Right lobe of liver (tissue), 6 donors: Measurements from ENCODE around the gene TMTC4. TPM values are rescaled to one million over a fixed set of nuclear protein-coding genes. Genes with fewer than 3 reads are reported as not detected.

Source experiments
- ATAC-seq, 4 donors: fragments of 200-7000 bp; cut with Tn5 transposase; one replicate each; pipeline ENCODE4 v1.9.1; 2020; ENCODE audit warnings: mild to moderate bottlenecking in 4 of 4, moderate library complexity in 4 of 4
- DNase-seq, 3 donors: peaks; one replicate each; pipeline ENCODE4 v3.0.0-alpha.2; 2020
- H3K27ac ChIP-seq, 3 donors: fragments of 200-600 bp; one replicate each; pipeline ENCODE4 v1.8.0; 2022
- H3K27me3 ChIP-seq, 2 donors: fragments of 200-600 bp; one replicate each; pipeline ENCODE4 v1.8.0; 2022
- H3K36me3 ChIP-seq, 4 donors: fragments of 200-600 bp; sonication (generic) in 1 of 4; one replicate each; pipeline versions ENCODE4 v1.5.1 to v1.8.0; 2017 to 2022; ENCODE audit warnings: control low read depth in 1 of 4
- H3K4me1 ChIP-seq, 4 donors: fragments of 200-600 bp; sonication (generic) in 1 of 4; one replicate each; pipeline versions ENCODE4 v1.5.1 to v1.8.0; 2017 to 2022; ENCODE audit warnings: control low read depth in 1 of 4
- H3K4me3 ChIP-seq, 3 donors: fragments of 200-600 bp; one replicate each; pipeline ENCODE4 v1.8.0; 2022
- H3K9me3 ChIP-seq, 4 donors: fragments of 200-600 bp; sonication (generic) in 1 of 4; one replicate each; pipeline versions ENCODE4 v1.5.1 to v1.8.0; 2017 to 2022; ENCODE audit warnings: control low read depth in 1 of 4
- POLR2A ChIP-seq: fragments of 450-650 bp; IDR thresholded peaks from one replicate; pipeline ENCODE4 v1.6.1; 2017; ENCODE audit warnings: antibody characterized with exemption, mild to moderate bottlenecking
- WGBS: methylation state at CpG from one replicate; pipeline ENCODE4 v1.1.6; 2018; ENCODE audit warnings: low coverage, low lambda C conversion rate; ENCODE audit not compliant: insufficient coverage; ENCODE audit errors: missing lambda C conversion rate; 5-methylcytosine and 5-hydroxymethylcytosine counted together
- intact Hi-C, 2 donors: fragments of 100-400 bp; cut with DNase I; formaldehyde crosslinking; loops; one replicate each; pipeline versions ENCODE4 v1.11.2 to v1.14.1; 2022
- total RNA-seq, 6 experiments: library from RNA; depleted of rRNA in 2 of 6; stranded (reverse); fragments of >200 nt in 2 of 6; fragmentation: NEBNext Ultra II Directional in 3 of 6; extraction: Animal tissue kit (Norgen Biotek cat#: 25700) in 3 of 6; gene quantifications; one replicate each; pipeline versions ENCODE4 v1.1.0 to v1.2.4, GENCODE V29; 2016 to 2023
- TF ChIP-seq, protein P1 (sequence below), 4 donors: fragments of 200-600 bp in 3 of 4; fragments of 450-650 bp in 1 of 4; IDR thresholded peaks; one replicate each; pipeline versions ENCODE4 v1.5.1 to v1.8.0; 2016 to 2022; ENCODE audit warnings: antibody characterized with exemption in 4 of 4, mild to moderate bottlenecking in 2 of 4
- donor health status: DM: no; HTN: yes; CAD: no.
- donor health status: DM: no; HTN: no; CAD: no.
- donor health status: DM: no; HTN: no; CAD: no.
- donor health status: DM: no; HTN: yes; CAD: no.
- donor health status: DM: no; HTN: yes; CAD: no.

TMTC4 gene
- total RNA-seq, 6 experiments from 2014 or later, result 10.7 to 17.9 (median 14.1) TPM

GRCh38 chr13:100573121-100573520 is 101.5 kb downstream of the TMTC4 start:
- H3K4me1 ChIP-seq, result peaks cover 0 to 5% (median 0%) of the 10 kb centered on the region in 4 donors
- H3K36me3 ChIP-seq, result no peaks in the 10 kb centered on the region
- WGBS, result 16% methylated on average over 2 of the region's 2 CpGs
- TF ChIP-seq POLR2A, result no peak
- TF ChIP-seq, protein P1, sequence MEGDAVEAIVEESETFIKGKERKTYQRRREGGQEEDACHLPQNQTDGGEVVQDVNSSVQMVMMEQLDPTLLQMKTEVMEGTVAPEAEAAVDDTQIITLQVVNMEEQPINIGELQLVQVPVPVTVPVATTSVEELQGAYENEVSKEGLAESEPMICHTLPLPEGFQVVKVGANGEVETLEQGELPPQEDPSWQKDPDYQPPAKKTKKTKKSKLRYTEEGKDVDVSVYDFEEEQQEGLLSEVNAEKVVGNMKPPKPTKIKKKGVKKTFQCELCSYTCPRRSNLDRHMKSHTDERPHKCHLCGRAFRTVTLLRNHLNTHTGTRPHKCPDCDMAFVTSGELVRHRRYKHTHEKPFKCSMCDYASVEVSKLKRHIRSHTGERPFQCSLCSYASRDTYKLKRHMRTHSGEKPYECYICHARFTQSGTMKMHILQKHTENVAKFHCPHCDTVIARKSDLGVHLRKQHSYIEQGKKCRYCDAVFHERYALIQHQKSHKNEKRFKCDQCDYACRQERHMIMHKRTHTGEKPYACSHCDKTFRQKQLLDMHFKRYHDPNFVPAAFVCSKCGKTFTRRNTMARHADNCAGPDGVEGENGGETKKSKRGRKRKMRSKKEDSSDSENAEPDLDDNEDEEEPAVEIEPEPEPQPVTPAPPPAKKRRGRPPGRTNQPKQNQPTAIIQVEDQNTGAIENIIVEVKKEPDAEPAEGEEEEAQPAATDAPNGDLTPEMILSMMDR (IDR thresholded peaks at IDR 0.05), result peak; percentile 73 to 85 (median 82)
- ATAC-seq, result peak; percentile 98
- intact Hi-C loops, result no loop called here
- peak; percentile 65 to 79 (median 72) for DNase-seq
- H3K27me3 ChIP-seq, result no peaks in the 10 kb centered on the region
- no peak overlapping the region for H3K27ac ChIP-seq
- H3K9me3 ChIP-seq, result no peaks in the 10 kb centered on the region
- H3K4me3 ChIP-seq, result no peak overlapping the region

DNA sequence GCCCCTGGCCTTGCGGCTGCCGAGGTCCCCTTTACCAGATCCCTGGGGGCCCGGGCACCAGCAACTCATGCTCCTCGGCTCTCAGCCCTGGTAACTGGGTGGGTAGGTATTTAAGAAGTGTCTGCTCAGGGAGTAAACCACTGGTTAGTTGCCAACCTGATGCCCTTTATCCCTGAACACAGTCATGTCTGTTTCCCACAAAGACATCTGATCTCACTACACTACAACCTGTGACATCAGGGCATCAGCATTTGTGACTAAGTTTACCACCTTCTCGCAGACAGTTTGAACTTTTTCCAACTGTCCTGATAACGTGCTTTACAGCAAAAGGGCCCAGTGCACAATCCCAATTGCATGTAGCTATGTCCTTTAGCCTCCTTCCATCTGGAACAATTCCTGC is 108.1 kb downstream of the TMTC4 start:
- TF ChIP-seq, protein P1 (IDR thresholded peaks at IDR 0.05), result no peak
- no peak for TF ChIP-seq POLR2A
- DNase-seq, result no peak

DNA sequence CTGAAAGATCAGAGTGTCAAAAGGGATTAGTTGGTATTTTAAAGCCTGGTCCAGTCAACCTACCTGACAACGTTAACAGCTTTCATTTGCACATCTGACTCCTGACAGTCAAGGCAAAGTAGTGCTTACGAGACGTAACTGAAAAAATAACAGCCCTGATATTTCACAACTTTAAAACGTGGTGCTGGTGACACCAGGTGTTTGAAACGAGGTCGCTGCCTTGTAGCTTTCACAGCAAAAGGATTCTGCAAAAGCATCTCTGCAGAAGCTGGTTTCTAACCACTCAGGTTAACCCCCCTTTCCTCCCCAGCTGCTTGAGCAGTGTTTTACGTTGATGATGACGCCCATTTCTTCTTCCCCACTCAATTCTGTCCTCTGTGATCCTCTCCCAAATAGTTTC is 109.3 kb downstream of the TMTC4 start:
- Histone ChIP-seq H3K27me3 (no peaks in the 10 kb centered on the region), H3K9me3 (no peaks in the 10 kb centered on the region), H3K4me3 (no peak overlapping the region), H3K4me1 (peaks cover 0 to 33% (median 15%) of the 10 kb centered on the region in 4 donors), H3K27ac (peak overlapping the region in 2 of 3 donors; percentile 30 to 34), H3K36me3 (no peaks in the 10 kb centered on the region)
- ATAC-seq, result peak; percentile 58 to 72 (median 64)
- no peak for DNase-seq
- no peak for TF ChIP-seq POLR2A
- TF ChIP-seq, protein P1 (IDR thresholded peaks at IDR 0.05), result peak in 1 of 4 donors; percentile 33
- WGBS, result 33% methylated on average over 8 of the region's 8 CpGs
- intact Hi-C loops, result no loop called here

More for the DNA sequence above, 108.1 kb downstream of the TMTC4 start:
- Histone ChIP-seq H3K9me3 (no peaks in the 10 kb centered on the region), H3K27ac (no peak overlapping the region), H3K27me3 (no peaks in the 10 kb centered on the region), H3K36me3 (no peaks in the 10 kb centered on the region), H3K4me3 (no peak overlapping the region), H3K4me1 (peaks cover 0 to 20% (median 8%) of the 10 kb centered on the region in 4 donors)
- intact Hi-C loops, result no loop called here
- ATAC-seq, result no peak
- 75% methylated on average over 4 of the region's 6 CpGs for WGBS

GRCh38 chr13:100564444-100565223 is 110.0 kb downstream of the TMTC4 start:
- Histone ChIP-seq H3K4me1 (peaks cover 0 to 35% (median 16%) of the 10 kb centered on the region in 4 donors), H3K27me3 (no peaks in the 10 kb centered on the region), H3K27ac (peak overlapping the region in 2 of 3 donors; percentile 30 to 34), H3K9me3 (no peaks in the 10 kb centered on the region), H3K36me3 (no peaks in the 10 kb centered on the region), H3K4me3 (no peak overlapping the region)
- ATAC-seq (peak; percentile 39 to 59 (median 55)), DNase-seq (no peak)
- no peak for TF ChIP-seq POLR2A
- TF ChIP-seq, protein P1 (IDR thresholded peaks at IDR 0.05), result no peak
- intact Hi-C loops, result no loop called here
- 43% methylated on average over 13 of the region's 13 CpGs for WGBS
